Left lung (tissue), 14 donors: ENCODE measurements around the gene PHF2. TPM values are rescaled to one million over a fixed set of nuclear protein-coding genes. Genes with fewer than 3 reads are reported as not detected.

Experiments used
- ATAC-seq: fragments of 200-7000 bp; cut with Tn5 transposase; one replicate; pipeline ENCODE4 v1.9.1; 2020; ENCODE audit warnings: moderate library complexity
- DNase-seq, 4 donors: peaks; one replicate each; pipeline ENCODE4 v3.0.0-alpha.2; 2013 to 2020
- H3K27ac ChIP-seq, 2 donors: fragments of 200-600 bp; sonication (generic) in 1 of 2; one replicate each; pipeline versions ENCODE4 v1.5.0 to v1.8.0; 2020 to 2021
- H3K27me3 ChIP-seq, 2 donors: fragments of 200-600 bp; sonication (generic) in 1 of 2; one replicate each; pipeline versions ENCODE4 v1.5.0 to v1.8.0; 2020 to 2021
- H3K36me3 ChIP-seq, 2 donors: fragments of 200-600 bp; sonication (generic) in 1 of 2; one replicate each; pipeline versions ENCODE4 v1.5.0 to v1.8.0; 2020 to 2021
- H3K4me1 ChIP-seq, 2 donors: fragments of 200-600 bp; one replicate each; pipeline ENCODE4 v1.8.0; 2021
- H3K4me3 ChIP-seq, 2 donors: fragments of 200-600 bp; sonication (generic) in 1 of 2; one replicate each; pipeline versions ENCODE4 v1.5.0 to v1.8.0; 2020 to 2021; ENCODE audit warnings: mild to moderate bottlenecking in 1 of 2
- H3K9me3 ChIP-seq, 2 donors: fragments of 200-600 bp; sonication (generic) in 1 of 2; one replicate each; pipeline versions ENCODE4 v1.5.0 to v1.8.0; 2020 to 2021
- CTCF ChIP-seq, 2 donors: fragments of 200-600 bp; sonication (generic) in 1 of 2; IDR thresholded peaks; one replicate each; pipeline versions ENCODE4 v1.5.0 to v1.8.0; 2021; ENCODE audit warnings: antibody characterized with exemption in 2 of 2
- intact Hi-C, 2 donors: fragments of 100-400 bp; cut with DNase I; formaldehyde crosslinking; loops; one replicate each; pipeline versions ENCODE4 v1.11.2 to v1.14.2; 2022
- long read RNA-seq, 12 donors: library from polyadenylated mRNA in 2 of 12; unstranded in 2 of 12; transcript quantifications; one replicate each; pipeline ENCODE4 v2.0.0 and lab custom pipeline, GENCODE V29; 2019 to 2026
- polyA plus RNA-seq, 6 donors: library from polyadenylated mRNA; unstranded; fragments of 120-200 nt; gene quantifications; one replicate each; pipeline ENCODE4 v1.2.1, GENCODE V29; 2013; ENCODE audit not compliant: insufficient read length in 6 of 6
- total RNA-seq, 2 donors: library from RNA; stranded (reverse); fragmentation: NEBNext Ultra II Directional; extraction: Animal tissue kit (Norgen Biotek cat#: 25700); gene quantifications; one replicate each; pipeline ENCODE4 v1.2.1, GENCODE V29; 2021
- donor health status: DM: no; HTN: yes; CAD: no.
- donor health status: DM: no; HTN: no; CAD: no.

PHF2 gene
- 10 to 100 TPM; 29.1 to 30.4 TPM for total RNA-seq
- 10 to 100 TPM; 38.1 to 53.7 (median 43.8) TPM for polyA plus RNA-seq
- long read RNA-seq, donor 1, full-length matches to known transcripts: 1 of 1 reads
- long read RNA-seq, donor 1, partial matches to known transcripts: 0 of 1 reads
- long read RNA-seq, donor 1, other reads (novel, unspliced or antisense): 0 of 1 reads
- long read RNA-seq, donor 2, partial matches to known transcripts: 5 of 5 reads
- long read RNA-seq, donor 2, other reads (novel, unspliced or antisense): 0 of 5 reads
- long read RNA-seq, donor 3, full-length matches to known transcripts: 4 of 4 reads
- long read RNA-seq, donor 3, partial matches to known transcripts: 0 of 4 reads
- long read RNA-seq, donor 3, other reads (novel, unspliced or antisense): 0 of 4 reads
- long read RNA-seq, donor 4, partial matches to known transcripts: 1 of 1 reads
- long read RNA-seq, donor 4, other reads (novel, unspliced or antisense): 0 of 1 reads
- long read RNA-seq, donor 5, partial matches to known transcripts: 6 of 6 reads
- long read RNA-seq, donor 5, other reads (novel, unspliced or antisense): 0 of 6 reads
- long read RNA-seq, donor 6, full-length matches to known transcripts: 1 of 1 reads
- long read RNA-seq, donor 6, partial matches to known transcripts: 0 of 1 reads
- long read RNA-seq, donor 6, other reads (novel, unspliced or antisense): 0 of 1 reads
- long read RNA-seq, donor 7: 0 reads
- long read RNA-seq, donor 8, partial matches to known transcripts: 5 of 5 reads
- long read RNA-seq, donor 8, other reads (novel, unspliced or antisense): 0 of 5 reads
- long read RNA-seq, donor 9: 0 reads
- long read RNA-seq, donor 10, partial matches to known transcripts: 4 of 5 reads
- long read RNA-seq, donor 10, other reads (novel, unspliced or antisense): 1 of 5 reads
- long read RNA-seq, donor 11: 0 reads
- long read RNA-seq, donor 12, partial matches to known transcripts: 13 of 13 reads
- long read RNA-seq, donor 12, other reads (novel, unspliced or antisense): 0 of 13 reads

GRCh38 chr9:93576258-93577077, at the start of gene PHF2:
TSS of gene PHF2 (plus strand) at chr9:93576584. CDS start at chr9:93576774, 190 bp downstream.
- Histone ChIP-seq H3K27me3 (no peaks in the 10 kb centered on the region), H3K4me1 (peaks cover 36 to 57% of the 10 kb centered on the region in 2 donors), H3K27ac (peak within 1 kb of the TSS; percentile 89 to 93), H3K4me3 (peak within 1 kb of the TSS; percentile 75 to 76), H3K9me3 (no peaks in the 10 kb centered on the region), H3K36me3 (no peaks in the 10 kb centered on the region)
- DNase-seq (peak in 1 of 4 donors; percentile 27), ATAC-seq (peak; percentile 41)
- intact Hi-C loops: no loop called here
- TF ChIP-seq CTCF (IDR thresholded peaks at IDR 0.05): no peak

GRCh38 chr9:93531374-93531773, 45.0 kb upstream of the PHF2 start:
- peaks cover 0 to 94% of the 10 kb centered on the region in 2 donors for H3K36me3 ChIP-seq
- H3K4me3 ChIP-seq: no peak overlapping the region
- intact Hi-C loops: no loop called here
- DNase-seq (no peak), ATAC-seq (no peak)
- TF ChIP-seq CTCF (IDR thresholded peaks at IDR 0.05): no peak
- H3K4me1 ChIP-seq: no peaks in the 10 kb centered on the region
- no peak overlapping the region for H3K27ac ChIP-seq
- H3K9me3 ChIP-seq: no peaks in the 10 kb centered on the region
- no peaks in the 10 kb centered on the region for H3K27me3 ChIP-seq

- Histone ChIP-seq H3K36me3 (peaks cover 0 to 90% of the 10 kb centered on the region in 2 donors), H3K4me3 (no peak overlapping the region), H3K4me1 (no peaks in the 10 kb centered on the region), H3K27me3 (no peaks in the 10 kb centered on the region), H3K27ac (no peak overlapping the region), H3K9me3 (no peaks in the 10 kb centered on the region)
- DNase-seq: no peak
- intact Hi-C loops: no loop called here
- TF ChIP-seq CTCF (IDR thresholded peaks at IDR 0.05): no peak
- ATAC-seq: no peak
These were observed 44.2 kb upstream of the PHF2 start for GRCh38 chr9:93532141-93532540.

- no peak for ATAC-seq
These were observed 42.5 kb upstream of the PHF2 start for GRCh38 chr9:93533863-93534262.

More at GRCh38 chr9:93533863-93534262, 42.5 kb upstream of the PHF2 start:
- no peak for TF ChIP-seq CTCF (IDR thresholded peaks at IDR 0.05)
- DNase-seq: no peak
- H3K9me3 ChIP-seq: no peaks in the 10 kb centered on the region
- H3K4me1 ChIP-seq: no peaks in the 10 kb centered on the region
- H3K27me3 ChIP-seq: no peaks in the 10 kb centered on the region
- H3K4me3 ChIP-seq: no peak overlapping the region
- peaks cover 0 to 73% of the 10 kb centered on the region in 2 donors for H3K36me3 ChIP-seq
- intact Hi-C loops: no loop called here
- no peak overlapping the region for H3K27ac ChIP-seq
